Measurements from ENCODE around the gene FTO.

Gene FTO

GRCh38 chr16:54153240-54153934, 449.4 kb downstream of the FTO start:
- Histone ChIP-seq H3K4me3 (ENCODE audit: low read length in 2 of 2) (no peak overlapping the region), H2BK15ac (ENCODE audit: low read length) (no peak overlapping the region), H4K91ac (ENCODE audit: low read depth, low read length, poor library complexity) (no peak overlapping the region), H3K9ac (ENCODE audit: low read depth, low read length, poor library complexity) (no peak overlapping the region), H3K79me1 (ENCODE audit: low read depth, low read length) (no peaks in the 10 kb centered on the region), H3K4ac (ENCODE audit: low read length) (peak overlapping the region; percentile 60), H3K23ac (ENCODE audit: low read depth, low read length, poor library complexity) (no peak overlapping the region), H3K27me3 (ENCODE audit: control insufficient read depth in 3 of 3, insufficient read depth in 3 of 3, low read depth in 1 of 3, low read length in 3 of 3) (peaks cover 0 to 5% (median 0%) of the 10 kb centered on the region in 3 experiments), H2AK5ac (ENCODE audit: low read depth, low read length) (no peak overlapping the region), H2BK12ac (ENCODE audit: low read length) (peak overlapping the region; percentile 79), H4K8ac (ENCODE audit: low read depth, low read length) (no peak overlapping the region), H2BK120ac (ENCODE audit: low read depth, low read length) (no peak overlapping the region), H3K9me3 (replicated peaks in 1 of 2; ENCODE audit: control insufficient read depth in 2 of 2, insufficient read depth in 1 of 2, low read depth in 1 of 2, low read length in 2 of 2) (peaks cover 0 to 5% of the 10 kb centered on the region in 2 donors), H2AFZ (ENCODE audit: low read length) (no peak overlapping the region), H3K36me3 (replicated peaks in 1 of 2; ENCODE audit: control insufficient read depth in 2 of 2, insufficient read depth in 2 of 2, low read length in 2 of 2) (peaks cover 0 to 2% of the 10 kb centered on the region in 2 donors), H3K18ac (ENCODE audit: low read length) (peak overlapping the region; percentile 81), H3K4me1 (ENCODE audit: control insufficient read depth in 2 of 2, insufficient read depth in 1 of 2, low read depth in 1 of 2, low read length in 2 of 2) (peaks cover 0 to 10% of the 10 kb centered on the region in 2 donors), H3K14ac (ENCODE audit: low read length) (no peak overlapping the region), H3K4me2 (ENCODE audit: insufficient read depth, low read length, poor library complexity, severe bottlenecking) (no peak overlapping the region), H2BK5ac (ENCODE audit: low read length) (no peak overlapping the region), H3K27ac (replicated peaks; ENCODE audit: low read length) (no peak overlapping the region)
- no peak for DNase-seq (ENCODE audit: low spot score)
- no CpG with 5 or more reads among the region's 12 CpGs for WGBS, 2 donors (ENCODE audit: extremely low coverage in 2 of 2, insufficient read length in 2 of 2, insufficient replicate concordance in 1 of 2)

- Histone ChIP-seq H3K4me2 (ENCODE audit: insufficient read depth, low read length, poor library complexity, severe bottlenecking) (no peak overlapping the region), H2BK120ac (ENCODE audit: low read depth, low read length) (no peak overlapping the region), H3K36me3 (replicated peaks in 1 of 2; ENCODE audit: control insufficient read depth in 2 of 2, insufficient read depth in 2 of 2, low read length in 2 of 2) (peaks cover 0 to 2% of the 10 kb centered on the region in 2 donors), H3K27me3 (ENCODE audit: control insufficient read depth in 3 of 3, insufficient read depth in 3 of 3, low read depth in 1 of 3, low read length in 3 of 3) (peaks cover 0 to 3% (median 0%) of the 10 kb centered on the region in 3 experiments), H3K79me1 (ENCODE audit: low read depth, low read length) (no peaks in the 10 kb centered on the region), H3K14ac (ENCODE audit: low read length) (no peak overlapping the region), H3K4ac (ENCODE audit: low read length) (no peak overlapping the region), H2AFZ (ENCODE audit: low read length) (no peak overlapping the region), H3K4me1 (ENCODE audit: control insufficient read depth in 2 of 2, insufficient read depth in 1 of 2, low read depth in 1 of 2, low read length in 2 of 2) (peaks cover 0 to 10% of the 10 kb centered on the region in 2 donors), H3K18ac (ENCODE audit: low read length) (no peak overlapping the region), H2BK12ac (ENCODE audit: low read length) (peak overlapping the region; percentile 5), H2BK15ac (ENCODE audit: low read length) (no peak overlapping the region), H4K8ac (ENCODE audit: low read depth, low read length) (no peak overlapping the region), H3K27ac (replicated peaks; ENCODE audit: low read length) (no peak overlapping the region), H3K9ac (ENCODE audit: low read depth, low read length, poor library complexity) (no peak overlapping the region), H3K9me3 (replicated peaks in 1 of 2; ENCODE audit: control insufficient read depth in 2 of 2, insufficient read depth in 1 of 2, low read depth in 1 of 2, low read length in 2 of 2) (peaks cover 0 to 5% of the 10 kb centered on the region in 2 donors), H3K4me3 (ENCODE audit: low read length in 2 of 2) (peak overlapping the region in 1 of 2 donors; percentile 66), H3K23ac (ENCODE audit: low read depth, low read length, poor library complexity) (no peak overlapping the region), H2AK5ac (ENCODE audit: low read depth, low read length) (no peak overlapping the region), H4K91ac (ENCODE audit: low read depth, low read length, poor library complexity) (no peak overlapping the region), H2BK5ac (ENCODE audit: low read length) (no peak overlapping the region)
- no CpG with 5 or more reads among the region's 1 CpG for WGBS, 2 donors (ENCODE audit: extremely low coverage in 2 of 2, insufficient read length in 2 of 2, insufficient replicate concordance in 1 of 2)
- no peak for DNase-seq (ENCODE audit: low spot score)
Measured at GRCh38 chr16:54156349-54156748, 452.4 kb downstream of the FTO start.

DNA sequence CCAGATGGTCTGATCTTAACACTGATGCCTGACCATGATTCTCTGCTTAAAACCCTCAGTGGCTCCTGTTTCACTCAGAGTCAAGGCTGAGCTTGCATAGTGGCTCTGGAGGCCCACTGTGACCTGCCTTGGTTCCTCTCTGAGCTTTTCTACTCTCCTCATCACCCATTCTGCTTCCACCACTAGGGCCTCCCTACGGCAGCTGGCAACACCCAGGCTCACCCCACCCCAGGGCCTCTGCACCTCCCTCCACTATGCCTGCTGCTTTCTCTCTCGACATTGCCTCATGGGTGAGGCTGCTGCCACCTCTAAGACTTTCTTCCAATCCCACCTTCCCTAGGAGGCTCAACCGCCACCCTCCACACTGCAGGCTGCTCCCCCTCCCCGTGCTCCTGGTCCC, 455.0 kb downstream of the FTO start:
- peaks cover 0 to 2% of the 10 kb centered on the region in 2 donors for H3K4me1 ChIP-seq (ENCODE audit: control insufficient read depth in 2 of 2, insufficient read depth in 1 of 2, low read depth in 1 of 2, low read length in 2 of 2)
- peaks cover 0 to 2% of the 10 kb centered on the region in 2 donors for H3K36me3 ChIP-seq (replicated peaks in 1 of 2; ENCODE audit: control insufficient read depth in 2 of 2, insufficient read depth in 2 of 2, low read length in 2 of 2)
- H3K9ac ChIP-seq (ENCODE audit: low read depth, low read length, poor library complexity), result no peak overlapping the region
- H3K14ac ChIP-seq (ENCODE audit: low read length), result no peak overlapping the region
- no peak overlapping the region for H2BK12ac ChIP-seq (ENCODE audit: low read length)
- no peak overlapping the region for H3K18ac ChIP-seq (ENCODE audit: low read length)
- no peak overlapping the region for H4K8ac ChIP-seq (ENCODE audit: low read depth, low read length)
- no peak overlapping the region for H3K4me2 ChIP-seq (ENCODE audit: insufficient read depth, low read length, poor library complexity, severe bottlenecking)
- H4K91ac ChIP-seq (ENCODE audit: low read depth, low read length, poor library complexity), result no peak overlapping the region
- H3K27me3 ChIP-seq (ENCODE audit: control insufficient read depth in 3 of 3, insufficient read depth in 3 of 3, low read depth in 1 of 3, low read length in 3 of 3), result peaks cover 0 to 5% (median 0%) of the 10 kb centered on the region in 3 experiments
- no peak overlapping the region for H3K23ac ChIP-seq (ENCODE audit: low read depth, low read length, poor library complexity)
- H2BK15ac ChIP-seq (ENCODE audit: low read length), result peak overlapping the region; percentile 62
- peak overlapping the region; percentile 17 for H2AK5ac ChIP-seq (ENCODE audit: low read depth, low read length)
- H3K4me3 ChIP-seq (ENCODE audit: low read length in 2 of 2), result no peak overlapping the region
- no CpG with 5 or more reads among the region's 4 CpGs for WGBS, 2 donors (ENCODE audit: extremely low coverage in 2 of 2, insufficient read length in 2 of 2, insufficient replicate concordance in 1 of 2)
- peaks cover 1 to 8% of the 10 kb centered on the region in 2 donors for H3K9me3 ChIP-seq (replicated peaks in 1 of 2; ENCODE audit: control insufficient read depth in 2 of 2, insufficient read depth in 1 of 2, low read depth in 1 of 2, low read length in 2 of 2)
- H3K27ac ChIP-seq (replicated peaks; ENCODE audit: low read length), result no peak overlapping the region
- no peaks in the 10 kb centered on the region for H3K79me1 ChIP-seq (ENCODE audit: low read depth, low read length)
- no peak for DNase-seq (ENCODE audit: low spot score)
- no peak overlapping the region for H2BK5ac ChIP-seq (ENCODE audit: low read length)
- H2AFZ ChIP-seq (ENCODE audit: low read length), result no peak overlapping the region
- no peak overlapping the region for H3K4ac ChIP-seq (ENCODE audit: low read length)
- no peak overlapping the region for H2BK120ac ChIP-seq (ENCODE audit: low read depth, low read length)

- no peak overlapping the region for H4K91ac ChIP-seq (ENCODE audit: low read depth, low read length, poor library complexity)
- peaks cover 0 to 2% of the 10 kb centered on the region in 2 donors for H3K4me1 ChIP-seq (ENCODE audit: control insufficient read depth in 2 of 2, insufficient read depth in 1 of 2, low read depth in 1 of 2, low read length in 2 of 2)
- no peak overlapping the region for H3K4me2 ChIP-seq (ENCODE audit: insufficient read depth, low read length, poor library complexity, severe bottlenecking)
- peaks cover 0 to 5% (median 0%) of the 10 kb centered on the region in 3 experiments for H3K27me3 ChIP-seq (ENCODE audit: control insufficient read depth in 3 of 3, insufficient read depth in 3 of 3, low read depth in 1 of 3, low read length in 3 of 3)
- no CpG with 5 or more reads among the region's 6 CpGs for WGBS, 2 donors (ENCODE audit: extremely low coverage in 2 of 2, insufficient read length in 2 of 2, insufficient replicate concordance in 1 of 2)
- no peak overlapping the region for H2AK5ac ChIP-seq (ENCODE audit: low read depth, low read length)
- H2BK15ac ChIP-seq (ENCODE audit: low read length), result no peak overlapping the region
- H3K27ac ChIP-seq (replicated peaks; ENCODE audit: low read length), result no peak overlapping the region
- H2BK5ac ChIP-seq (ENCODE audit: low read length), result no peak overlapping the region
- no peak overlapping the region for H3K14ac ChIP-seq (ENCODE audit: low read length)
- peaks cover 0 to 2% of the 10 kb centered on the region in 2 donors for H3K36me3 ChIP-seq (replicated peaks in 1 of 2; ENCODE audit: control insufficient read depth in 2 of 2, insufficient read depth in 2 of 2, low read length in 2 of 2)
- no peak overlapping the region for H4K8ac ChIP-seq (ENCODE audit: low read depth, low read length)
- H3K23ac ChIP-seq (ENCODE audit: low read depth, low read length, poor library complexity), result no peak overlapping the region
- no peaks in the 10 kb centered on the region for H3K79me1 ChIP-seq (ENCODE audit: low read depth, low read length)
- no peak overlapping the region for H3K4ac ChIP-seq (ENCODE audit: low read length)
- H3K18ac ChIP-seq (ENCODE audit: low read length), result no peak overlapping the region
- no peak overlapping the region for H2AFZ ChIP-seq (ENCODE audit: low read length)
- H2BK120ac ChIP-seq (ENCODE audit: low read depth, low read length), result no peak overlapping the region
- DNase-seq (ENCODE audit: low spot score), result no peak
- peaks cover 1 to 8% of the 10 kb centered on the region in 2 donors for H3K9me3 ChIP-seq (replicated peaks in 1 of 2; ENCODE audit: control insufficient read depth in 2 of 2, insufficient read depth in 1 of 2, low read depth in 1 of 2, low read length in 2 of 2)
- no peak overlapping the region for H3K9ac ChIP-seq (ENCODE audit: low read depth, low read length, poor library complexity)
- no peak overlapping the region for H2BK12ac ChIP-seq (ENCODE audit: low read length)
- no peak overlapping the region for H3K4me3 ChIP-seq (ENCODE audit: low read length in 2 of 2)
Measured at GRCh38 chr16:54159490-54160080, 455.6 kb downstream of the FTO start.

All from neuronal stem cell (in vitro differentiated cells).